Nephron progenitor cell (in vitro differentiated cells): Measurements from ENCODE around the gene ZBTB24.

Source experiments
- DNase-seq: peaks from one replicate; pipeline ENCODE4 v3.0.0; 2021
- H3K27ac Mint-ChIP-seq: 2 replicates; pipeline ENCODE4 v1.8.0; 2021; ENCODE audit warnings: mild to moderate bottlenecking, moderate library complexity, mixed read lengths
- H3K27me3 Mint-ChIP-seq: 2 replicates; pipeline ENCODE4 v1.8.0; 2021; ENCODE audit warnings: mild to moderate bottlenecking, low read depth, mixed read lengths; ENCODE audit not compliant: poor library complexity
- H3K36me3 Mint-ChIP-seq: 2 replicates; pipeline ENCODE4 v1.8.0; 2021; ENCODE audit warnings: low read depth, mixed read lengths
- H3K4me1 Mint-ChIP-seq: 2 replicates; pipeline ENCODE4 v1.8.0; 2021; ENCODE audit warnings: mixed read lengths
- H3K4me3 Mint-ChIP-seq: 2 replicates; pipeline ENCODE4 v1.8.0; 2021; ENCODE audit warnings: mild to moderate bottlenecking, moderate library complexity, mixed read lengths
- H3K9me3 Mint-ChIP-seq: 2 replicates; pipeline ENCODE4 v1.8.0; 2021; ENCODE audit warnings: mild to moderate bottlenecking, moderate library complexity, mixed read lengths
- TF ChIP-seq, protein P1 (sequence below): fragments of 200-600 bp; sonication (generic); IDR thresholded peaks from 2 replicates; pipeline ENCODE4 v1.5.0; 2021; ENCODE audit warnings: antibody characterized with exemption

ZBTB24 gene

DNA sequence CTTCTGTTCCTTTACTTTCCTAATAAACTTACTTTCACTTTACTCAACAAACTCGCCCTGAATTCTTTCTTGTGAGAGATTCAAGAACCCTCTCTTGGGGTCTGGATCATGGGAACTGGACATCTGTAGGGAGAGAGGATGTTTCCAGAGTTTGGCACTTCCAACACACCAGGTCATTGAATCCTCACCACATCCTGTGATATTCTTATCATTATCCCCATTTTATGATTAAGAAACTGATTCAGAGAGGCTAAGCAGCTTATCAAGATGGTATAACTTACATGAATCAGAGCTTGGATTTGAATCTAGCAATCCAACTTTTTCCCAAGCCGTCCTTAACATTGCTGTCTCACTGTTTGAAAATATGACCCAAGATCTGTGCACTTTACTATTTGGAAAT lies 58.1 kb downstream of the ZBTB24 start:
- no peaks in the 10 kb centered on the region for H3K27me3 Mint-ChIP-seq
- H3K4me3 Mint-ChIP-seq = no peak overlapping the region
- no peak for DNase-seq
- peaks cover 4% of the 10 kb centered on the region for H3K36me3 Mint-ChIP-seq
- no peaks in the 10 kb centered on the region for H3K9me3 Mint-ChIP-seq
- peaks cover 11% of the 10 kb centered on the region for H3K4me1 Mint-ChIP-seq
- no peak overlapping the region for H3K27ac Mint-ChIP-seq
- TF ChIP-seq, protein P1, sequence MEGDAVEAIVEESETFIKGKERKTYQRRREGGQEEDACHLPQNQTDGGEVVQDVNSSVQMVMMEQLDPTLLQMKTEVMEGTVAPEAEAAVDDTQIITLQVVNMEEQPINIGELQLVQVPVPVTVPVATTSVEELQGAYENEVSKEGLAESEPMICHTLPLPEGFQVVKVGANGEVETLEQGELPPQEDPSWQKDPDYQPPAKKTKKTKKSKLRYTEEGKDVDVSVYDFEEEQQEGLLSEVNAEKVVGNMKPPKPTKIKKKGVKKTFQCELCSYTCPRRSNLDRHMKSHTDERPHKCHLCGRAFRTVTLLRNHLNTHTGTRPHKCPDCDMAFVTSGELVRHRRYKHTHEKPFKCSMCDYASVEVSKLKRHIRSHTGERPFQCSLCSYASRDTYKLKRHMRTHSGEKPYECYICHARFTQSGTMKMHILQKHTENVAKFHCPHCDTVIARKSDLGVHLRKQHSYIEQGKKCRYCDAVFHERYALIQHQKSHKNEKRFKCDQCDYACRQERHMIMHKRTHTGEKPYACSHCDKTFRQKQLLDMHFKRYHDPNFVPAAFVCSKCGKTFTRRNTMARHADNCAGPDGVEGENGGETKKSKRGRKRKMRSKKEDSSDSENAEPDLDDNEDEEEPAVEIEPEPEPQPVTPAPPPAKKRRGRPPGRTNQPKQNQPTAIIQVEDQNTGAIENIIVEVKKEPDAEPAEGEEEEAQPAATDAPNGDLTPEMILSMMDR = no peak

DNA sequence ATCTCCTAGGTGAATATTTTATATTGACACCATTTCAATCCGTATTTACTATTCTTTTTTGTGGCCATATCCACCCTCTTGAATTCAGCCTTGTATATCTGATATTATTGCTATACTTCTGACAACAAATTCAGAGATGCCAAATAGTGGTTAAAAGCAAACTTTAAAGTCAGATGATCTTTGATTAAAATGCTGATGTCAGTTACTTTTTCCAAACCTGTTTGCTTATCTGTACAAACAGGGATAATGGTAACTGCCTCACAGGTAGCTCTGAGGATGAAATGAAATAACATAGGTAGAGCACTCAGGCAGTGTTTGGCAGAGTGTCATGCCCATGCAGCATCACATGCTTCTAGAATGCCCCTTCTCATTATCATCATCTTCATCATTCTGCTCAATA lies 61.8 kb downstream of the ZBTB24 start:
- TF ChIP-seq, protein P1 = no peak
- peaks cover 11% of the 10 kb centered on the region for H3K4me1 Mint-ChIP-seq
- no peak overlapping the region for H3K27ac Mint-ChIP-seq
- H3K9me3 Mint-ChIP-seq = no peaks in the 10 kb centered on the region
- DNase-seq = no peak
- peaks cover 4% of the 10 kb centered on the region for H3K36me3 Mint-ChIP-seq
- H3K27me3 Mint-ChIP-seq = no peaks in the 10 kb centered on the region
- no peak overlapping the region for H3K4me3 Mint-ChIP-seq

DNA sequence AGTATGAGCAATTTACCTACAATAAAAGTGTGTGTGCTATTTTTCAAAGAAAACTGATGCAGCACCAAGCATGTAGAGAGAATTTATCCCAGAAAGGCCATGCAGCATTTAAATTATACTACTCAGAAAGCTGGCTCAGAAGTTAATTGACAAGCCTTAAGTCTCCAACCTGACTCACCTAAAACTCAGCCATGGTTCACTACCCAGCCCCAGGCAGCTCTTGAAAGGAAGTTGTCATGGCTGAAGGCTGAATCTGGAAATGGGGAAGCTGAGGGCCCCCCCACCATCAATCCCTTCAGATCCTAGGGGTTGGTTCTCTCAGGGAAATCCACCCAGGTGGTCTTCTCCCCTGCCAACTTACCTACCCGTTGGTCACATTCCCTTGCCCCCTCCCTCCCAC lies 62.3 kb downstream of the ZBTB24 start:
- no peak for DNase-seq
- Mint-ChIP-seq H3K4me3 (no peak overlapping the region), H3K36me3 (peaks cover 4% of the 10 kb centered on the region), H3K4me1 (peaks cover 11% of the 10 kb centered on the region), H3K27ac (no peak overlapping the region), H3K27me3 (no peaks in the 10 kb centered on the region), H3K9me3 (no peaks in the 10 kb centered on the region)
- TF ChIP-seq, protein P1 = no peak

DNA sequence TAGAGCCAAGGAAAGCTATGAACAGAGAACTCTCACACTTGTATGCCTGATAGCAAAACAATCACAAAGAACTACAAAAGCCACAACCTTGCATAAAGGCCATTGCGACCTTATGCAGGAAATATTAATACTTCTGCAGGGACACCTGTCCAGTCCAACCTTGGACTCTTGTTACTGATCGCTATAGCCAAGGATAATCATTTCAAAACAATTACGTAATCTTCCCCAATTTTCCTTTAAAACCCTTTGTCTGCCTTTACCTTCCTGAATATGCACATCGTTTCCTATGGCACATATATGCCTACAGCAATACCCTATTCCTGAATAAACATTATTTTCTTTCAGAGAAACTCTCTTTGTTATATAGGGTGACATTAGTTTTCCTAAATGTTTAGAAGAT lies 65.4 kb downstream of the ZBTB24 start:
- peaks cover 10% of the 10 kb centered on the region for H3K9me3 Mint-ChIP-seq
- peaks cover 4% of the 10 kb centered on the region for H3K27me3 Mint-ChIP-seq
- no peak overlapping the region for H3K27ac Mint-ChIP-seq
- no peaks in the 10 kb centered on the region for H3K4me1 Mint-ChIP-seq
- peaks cover 20% of the 10 kb centered on the region for H3K36me3 Mint-ChIP-seq
- TF ChIP-seq, protein P1 = no peak
- DNase-seq = no peak
- H3K4me3 Mint-ChIP-seq = no peak overlapping the region
